Measurements from ENCODE around the gene OSBPL10. TPM values are rescaled to one million over a fixed set of nuclear protein-coding genes. Genes with fewer than 3 reads are reported as not detected.

OSBPL10 gene
- total and polyA plus RNA-seq, 2 of the 8 experiments (the other 6 are each of a cell fraction or from before 2014, with no cell fraction given), result 26.2 to 86.7 TPM

GRCh38 chr3:31744913-31745312, 236.1 kb downstream of the OSBPL10 start (continued):
- TF ChIP-seq CHD7 (IDR thresholded peaks at IDR 0.05; ENCODE audit: insufficient replicate concordance, low read length), result no peak
- TF ChIP-seq SRF (IDR thresholded peaks at IDR 0.05; ENCODE audit: low read depth, low read length), result no peak
- TF ChIP-seq POLR2A (IDR thresholded peaks at IDR 0.05; ENCODE audit: control extremely low read depth in 1 of 2, low read depth in 2 of 2, low read length in 2 of 2), result no peak
- no peak for TF ChIP-seq KDM5A (IDR thresholded peaks at IDR 0.05; ENCODE audit: low read length)
- no peak for TF ChIP-seq CTBP2 (IDR thresholded peaks at IDR 0.05; ENCODE audit: borderline replicate concordance, insufficient read depth, insufficient read length, low read length)
- TF ChIP-seq JUN (IDR thresholded peaks at IDR 0.05; ENCODE audit: low read depth, low read length), result no peak
- TF ChIP-seq TAF1 (IDR thresholded peaks at IDR 0.05; ENCODE audit: low read depth, low read length), result no peak
- no peak for TF ChIP-seq SUZ12 (IDR thresholded peaks at IDR 0.05; ENCODE audit: low read length)
- TF ChIP-seq SIX5 (IDR thresholded peaks at IDR 0.05; ENCODE audit: low read depth, low read length), result no peak
